SK-N-SH (cell line): ENCODE data around the gene CDK6. TPM values are rescaled to one million over a fixed set of nuclear protein-coding genes. Genes with fewer than 3 reads are reported as not detected.

ENCODE experiments used
- CTCF ChIA-PET: fragments of 300-600, 350-600 bp; formaldehyde crosslinking; extraction: SDS; loops from one replicate; lab custom pipeline; 2021; lab: Yijun Ruan, JAX
- POLR2A ChIA-PET: fragments of 350-600 bp; sonication (Branson Sonifier 250); formaldehyde crosslinking; extraction: SDS; loops from one replicate; lab custom pipeline; 2020; ENCODE audit warnings: antibody characterized with exemption, inconsistent platforms; lab: Yijun Ruan, JAX
- DNase-seq: peaks from one replicate; pipeline ENCODE4 v3.0.0; 2012
- H2AFZ ChIP-seq: fragments of 200-600 bp; sonication (generic); 2 replicates; pipeline ENCODE4 v1.8.1; 2016; ENCODE audit warnings: antibody characterized with exemption, mild to moderate bottlenecking, low read depth
- H3F3A ChIP-seq: fragments of 200-600 bp; sonication (generic); replicated peaks from 2 replicates; pipeline ENCODE3; 2016; ENCODE audit warnings: antibody characterized with exemption, mild to moderate bottlenecking; ENCODE audit not compliant: insufficient read depth
- H3K27ac ChIP-seq, 2 experiments: fragments of 200-500 bp in 1 of 2; fragments of 200-600 bp in 1 of 2; sonication (Bioruptor generic) in 1 of 2; sonication (generic), shearing (Covaris generic) in 1 of 2; 2 replicates each; pipeline versions ENCODE4 v1.5.1 to v1.6.1; 2014 to 2016; ENCODE audit warnings: low read depth in 2 of 2, inconsistent platforms in 1 of 2, low read length in 1 of 2, mild to moderate bottlenecking in 1 of 2, mixed read lengths in 1 of 2
- H3K27me3 ChIP-seq: fragments of 200-600 bp; sonication (generic), shearing (Covaris generic); 2 replicates; pipeline ENCODE4 v1.6.1; 2016; ENCODE audit warnings: mixed run types; ENCODE audit not compliant: insufficient read depth
- H3K36me3 ChIP-seq, 2 experiments: fragments of 200-500 bp in 1 of 2; fragments of 200-600 bp in 1 of 2; sonication (Bioruptor generic) in 1 of 2; sonication (generic) in 1 of 2; replicated peaks in 1 of 2; 2 replicates each; pipeline versions ENCODE3 to v1.5.1; 2014 to 2016; ENCODE audit warnings: low read length in 1 of 2, mild to moderate bottlenecking in 1 of 2; ENCODE audit not compliant: insufficient read depth in 2 of 2, control insufficient read depth in 1 of 2
- H3K4me1 ChIP-seq, 2 experiments: fragments of 200-500 bp in 1 of 2; fragments of 200-600 bp in 1 of 2; sonication (Bioruptor generic) in 1 of 2; sonication (generic), shearing (Covaris generic) in 1 of 2; 2 replicates each; pipeline versions ENCODE4 v1.5.1 to v1.6.1; 2014 to 2016; ENCODE audit warnings: low read depth in 1 of 2, low read length in 1 of 2, mixed run types in 1 of 2; ENCODE audit not compliant: insufficient read depth in 2 of 2, control insufficient read depth in 1 of 2
- H3K4me2 ChIP-seq: fragments of 200-600 bp; sonication (generic), shearing (Covaris generic); 2 replicates; pipeline ENCODE4 v1.6.1; 2017; ENCODE audit warnings: mixed run types
- H3K4me3 ChIP-seq, 2 experiments: fragments of 200-500 bp in 1 of 2; fragments of 200-600 bp in 1 of 2; sonication (Bioruptor generic) in 1 of 2; sonication (generic), shearing (Covaris generic) in 1 of 2; 2 replicates each; pipeline versions ENCODE4 v1.5.1 to v1.8.1; 2014 to 2016; ENCODE audit warnings: low read depth in 2 of 2, inconsistent platforms in 1 of 2, low read length in 1 of 2, mild to moderate bottlenecking in 1 of 2, mixed read lengths in 1 of 2, moderate library complexity in 1 of 2
- H3K79me2 ChIP-seq: fragments of 200-600 bp; sonication (generic); 2 replicates; pipeline ENCODE4 v1.8.1; 2017; ENCODE audit warnings: mild to moderate bottlenecking; ENCODE audit not compliant: insufficient read depth
- H3K9ac ChIP-seq: fragments of 200-600 bp; sonication (generic); 2 replicates; pipeline ENCODE4 v1.6.1; 2017; ENCODE audit warnings: mixed run types
- H3K9me2 ChIP-seq: fragments of 200-600 bp; sonication (generic); 2 replicates; pipeline ENCODE4 v1.6.1; 2017; ENCODE audit warnings: mixed run types
- H3K9me3 ChIP-seq: fragments of 200-600 bp; sonication (generic); 2 replicates; pipeline ENCODE4 v1.6.1; 2017; ENCODE audit warnings: mixed run types, mild to moderate bottlenecking, moderate library complexity
- H4K20me1 ChIP-seq: fragments of 200-600 bp; sonication (generic); 2 replicates; pipeline ENCODE4 v1.6.1; 2017; ENCODE audit warnings: mild to moderate bottlenecking, mixed run types; ENCODE audit not compliant: insufficient read depth
- CHD2 ChIP-seq: fragments of 150-350 bp; IDR thresholded peaks from 2 replicates; pipeline ENCODE4 v1.6.1; 2018; ENCODE audit warnings: low read length; ENCODE audit not compliant: partially characterized antibody
- EP300 ChIP-seq, 2 experiments: IDR thresholded peaks; 2 replicates each; pipeline versions ENCODE4 v1.4.0 to v1.6.1; 2012; ENCODE audit warnings: borderline replicate concordance in 1 of 2, low read depth in 1 of 2, low read length in 1 of 2
- EZH2phosphoT487 ChIP-seq: fragments of 200-600 bp; sonication (generic); IDR thresholded peaks from 2 replicates; pipeline ENCODE4 v1.6.1; 2017; ENCODE audit warnings: low read depth, mixed run types, mild to moderate bottlenecking, antibody characterized with exemption, moderate library complexity, borderline replicate concordance
- FOXM1 ChIP-seq: IDR thresholded peaks from 2 replicates; pipeline ENCODE4 v1.4.0; 2012; ENCODE audit warnings: low read depth, mild to moderate bottlenecking
- IRF3 ChIP-seq: fragments of 150-350 bp; IDR thresholded peaks from 2 replicates; pipeline ENCODE4 v1.6.1; 2016; ENCODE audit warnings: mild to moderate bottlenecking, low read depth, low read length
- JUND ChIP-seq: IDR thresholded peaks from 2 replicates; pipeline ENCODE4 v1.4.0; 2012
- MAX ChIP-seq: IDR thresholded peaks from 2 replicates; pipeline ENCODE4 v1.4.0; 2012; ENCODE audit warnings: low read depth
- NRF1 ChIP-seq: IDR thresholded peaks from 2 replicates; pipeline ENCODE4 v1.6.1; 2012; ENCODE audit warnings: low read depth, mild to moderate bottlenecking, low read length
- POLR2AphosphoS5 ChIP-seq: IDR thresholded peaks from 2 replicates; pipeline ENCODE4 v1.6.1; 2012; ENCODE audit warnings: low read depth, low read length
- RCOR1 ChIP-seq: fragments of 150-350 bp; IDR thresholded peaks from 2 replicates; pipeline ENCODE4 v1.6.1; 2017; ENCODE audit warnings: antibody characterized with exemption, low read length
- REST ChIP-seq: IDR thresholded peaks from 2 replicates; pipeline ENCODE4 v1.6.1; 2012; ENCODE audit warnings: mild to moderate bottlenecking, low read depth, low read length, moderate library complexity
- RFX5 ChIP-seq: IDR thresholded peaks from 2 replicates; pipeline ENCODE4 v1.6.1; 2012; ENCODE audit warnings: mild to moderate bottlenecking, improper control_type of control experiment, low read length
- TCF12 ChIP-seq: IDR thresholded peaks from 2 replicates; pipeline ENCODE4 v1.4.0; 2012
- TEAD4 ChIP-seq: IDR thresholded peaks from 2 replicates; pipeline ENCODE4 v1.4.0; 2012; ENCODE audit warnings: mild to moderate bottlenecking, borderline replicate concordance; ENCODE audit not compliant: insufficient read depth
- USF2 ChIP-seq: fragments of 150-350 bp; IDR thresholded peaks from 2 replicates; pipeline ENCODE4 v1.6.1; 2017; ENCODE audit warnings: antibody characterized with exemption, low read length, low read depth, borderline replicate concordance
- YY1 ChIP-seq: IDR thresholded peaks from 2 replicates; pipeline ENCODE4 v1.4.0; 2012; ENCODE audit warnings: low read depth, mild to moderate bottlenecking
- ZBTB33 ChIP-seq: IDR thresholded peaks from 2 replicates; pipeline ENCODE4 v1.4.0; 2012; ENCODE audit warnings: low read depth, borderline replicate concordance
- WGBS: methylation state at CpG from one replicate; pipeline ENCODE4 v1.1.6; 2017; ENCODE audit warnings: low lambda C conversion rate; 5-methylcytosine and 5-hydroxymethylcytosine counted together
- polyA plus RNA-seq, 3 experiments: library from polyadenylated mRNA; depleted of rRNA; stranded (reverse); fragments of >200 nt; gene quantifications; 2 replicates each; pipeline ENCODE4 v1.2.3, GENCODE V29; 2012
- TF ChIP-seq, protein P1 (sequence below): IDR thresholded peaks from 2 replicates; pipeline ENCODE4 v1.4.0; 2012; ENCODE audit warnings: low read depth, borderline replicate concordance

CDK6 gene
- polyA plus RNA-seq, 1 of the 3 experiments (the other 2 are of a cell fraction), result 30.3 TPM

DNA sequence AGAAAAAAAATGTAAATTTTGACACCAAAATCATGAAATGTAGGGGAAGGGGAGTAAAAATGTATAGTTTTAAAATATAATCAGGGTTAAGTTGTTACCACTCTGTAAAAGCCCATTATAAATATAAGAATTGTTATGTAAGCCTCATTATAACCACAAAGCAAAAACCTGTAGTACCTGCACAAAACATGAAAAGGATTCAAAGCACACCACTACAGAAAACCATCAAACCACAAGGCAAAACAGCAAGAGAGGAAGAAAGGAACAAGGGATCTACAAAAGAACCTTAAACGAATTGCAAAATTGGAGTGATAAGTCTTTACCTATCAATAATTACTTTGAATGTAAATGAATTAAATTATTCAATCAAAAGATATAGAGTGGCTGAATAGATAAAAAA, 41.0 kb upstream of the CDK6 start (continued):
- TF ChIP-seq RCOR1 (no peak), POLR2AphosphoS5 (no peak), YY1 (no peak)

DNA sequence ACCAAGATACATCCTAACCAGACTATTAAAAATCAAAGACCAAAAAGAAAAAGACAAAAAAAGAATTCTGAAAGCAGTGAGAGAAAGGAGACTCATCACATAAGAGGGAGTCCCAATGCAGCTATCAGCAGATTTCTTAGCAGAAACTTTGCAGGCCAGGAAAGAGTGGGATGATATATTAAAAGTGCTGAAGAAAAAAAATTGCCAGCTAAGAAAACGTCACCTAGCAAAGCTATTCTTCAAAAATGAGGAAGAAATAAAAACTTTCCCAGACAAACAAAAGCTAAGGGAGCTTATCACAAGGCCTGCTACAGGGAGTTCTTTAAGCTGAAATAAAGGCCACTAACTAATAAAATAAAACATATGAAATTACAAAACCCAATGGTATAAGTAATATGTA, 40.5 kb upstream of the CDK6 start:
- Histone ChIP-seq H3K79me2 (no peaks in the 10 kb centered on the region), H4K20me1 (no peaks in the 10 kb centered on the region), H3K4me1 (peaks cover 0 to 5% of the 10 kb centered on the region in 2 experiments; a peak in 2 of 4 replicates), H3F3A (no peaks in the 10 kb centered on the region), H3K36me3 (no peaks in the 10 kb centered on the region), H2AFZ (no peak overlapping the region), H3K27ac (no peak overlapping the region), H3K27me3 (no peaks in the 10 kb centered on the region), H3K9me3 (peaks cover 3% of the 10 kb centered on the region; the same call in 1 of the 2 replicates), H3K9ac (no peak overlapping the region), H3K4me3 (no peak overlapping the region), H3K9me2 (no peaks in the 10 kb centered on the region), H3K4me2 (no peak overlapping the region)
- CTCF ChIA-PET, result no interaction called here
- no peak for DNase-seq
- POLR2A ChIA-PET, result no interaction called here
- WGBS, result 65% methylated on average over 1 of the region's 1 CpG
- TF ChIP-seq JUND (no peak), POLR2AphosphoS5 (no peak), TCF12 (no peak), CHD2 (no peak), USF2 (no peak)
- TF ChIP-seq, protein P1, sequence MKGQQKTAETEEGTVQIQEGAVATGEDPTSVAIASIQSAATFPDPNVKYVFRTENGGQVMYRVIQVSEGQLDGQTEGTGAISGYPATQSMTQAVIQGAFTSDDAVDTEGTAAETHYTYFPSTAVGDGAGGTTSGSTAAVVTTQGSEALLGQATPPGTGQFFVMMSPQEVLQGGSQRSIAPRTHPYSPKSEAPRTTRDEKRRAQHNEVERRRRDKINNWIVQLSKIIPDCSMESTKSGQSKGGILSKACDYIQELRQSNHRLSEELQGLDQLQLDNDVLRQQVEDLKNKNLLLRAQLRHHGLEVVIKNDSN, result no peak

DNA sequence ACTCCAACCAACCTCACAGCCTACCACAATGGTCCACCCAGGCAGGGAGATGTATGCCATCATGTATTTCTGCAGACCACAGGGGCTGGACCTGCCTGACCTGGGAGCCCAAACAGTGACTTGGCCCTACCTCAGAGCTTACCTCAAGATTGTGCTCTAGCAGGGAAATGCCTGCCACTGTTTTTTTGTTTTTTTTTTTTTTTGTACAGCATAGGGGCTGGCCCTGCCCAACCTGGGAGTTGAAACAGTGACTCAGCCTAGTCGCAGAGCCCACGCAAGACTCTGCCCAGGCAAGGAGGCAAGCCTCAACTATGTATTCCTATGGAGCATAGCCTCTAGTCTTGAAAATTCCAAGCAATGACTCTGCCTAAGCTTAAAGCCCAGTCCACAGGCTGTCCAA, 39.3 kb upstream of the CDK6 start:
- Histone ChIP-seq H2AFZ (no peak overlapping the region), H3F3A (no peaks in the 10 kb centered on the region), H3K79me2 (no peaks in the 10 kb centered on the region), H3K36me3 (no peaks in the 10 kb centered on the region), H3K9me3 (no peaks in the 10 kb centered on the region), H3K4me3 (no peak overlapping the region), H3K4me1 (peaks cover 0 to 5% of the 10 kb centered on the region in 2 experiments; a peak in 2 of 4 replicates), H3K27me3 (no peaks in the 10 kb centered on the region), H3K9me2 (no peaks in the 10 kb centered on the region), H3K27ac (no peak overlapping the region), H3K4me2 (no peak overlapping the region), H4K20me1 (no peaks in the 10 kb centered on the region), H3K9ac (no peak overlapping the region)
- WGBS, result 81% methylated on average over 2 of the region's 2 CpGs
- ChIA-PET POLR2A (no interaction called here), CTCF (interaction anchor here (3.6 kb wide), 1 partner anchor 255 kb away, joined by 14 read pairs; no protein-coding TSS in a partner anchor)
- DNase-seq, result no peak
- TF ChIP-seq TEAD4 (no peak), ZBTB33 (no peak), EP300 (IDR thresholded peaks at IDR 0.05; ENCODE audit: borderline replicate concordance in 1 of 2, low read depth in 1 of 2, low read length in 1 of 2) (no peak), MAX (no peak), RFX5 (no peak), EZH2phosphoT487 (no peak), JUND (no peak), NRF1 (no peak), FOXM1 (no peak), IRF3 (no peak), REST (no peak)
